GM06990 (cell line): ENCODE results near the gene SGO2.
"Not testable (repeated sequence)": the region's sequence is repeated elsewhere in the genome, so short reads cannot be mapped to it uniquely, and the experiment has no call there.

Experiments used
- DNase-seq: peaks from one replicate; pipeline ENCODE4 v3.0.0-alpha.2; 2011; ENCODE audit not compliant: insufficient read length; ENCODE audit errors: extremely low read depth
- H3K27me3 ChIP-seq: replicated peaks from 2 replicates; pipeline ENCODE4 v1.6.0; 2011; ENCODE audit warnings: low read length; ENCODE audit not compliant: control insufficient read depth, insufficient read depth
- H3K36me3 ChIP-seq: 2 replicates; pipeline ENCODE4 v1.5.1; 2011; ENCODE audit warnings: low read length; ENCODE audit not compliant: control insufficient read depth, insufficient read depth
- H3K4me3 ChIP-seq: replicated peaks from 2 replicates; pipeline ENCODE4 v1.5.1; 2011; ENCODE audit warnings: low read depth, mild to moderate bottlenecking, control low read depth, low read length
- CTCF ChIP-seq: IDR thresholded peaks from 2 replicates; pipeline ENCODE4 v1.5.1; 2011; ENCODE audit warnings: low read length, control low read depth, mild to moderate bottlenecking, inconsistent platforms; ENCODE audit not compliant: insufficient read depth, poor library complexity, severe bottlenecking

Gene SGO2

GRCh38 chr2:200608341-200609027 is 82.5 kb downstream of the SGO2 start:
- H3K36me3 ChIP-seq: no peaks in the 10 kb centered on the region
- H3K27me3 ChIP-seq: no peaks in the 10 kb centered on the region
- no peak overlapping the region for H3K4me3 ChIP-seq
- TF ChIP-seq CTCF: no peak
- DNase-seq: no peak

GRCh38 chr2:200609028-200609614 is 83.1 kb downstream of the SGO2 start:
- Histone ChIP-seq H3K36me3 (no peaks in the 10 kb centered on the region), H3K4me3 (no peak overlapping the region), H3K27me3 (no peaks in the 10 kb centered on the region)
- no peak for DNase-seq
- TF ChIP-seq CTCF: no peak

GRCh38 chr2:200610217-200610616 is 84.2 kb downstream of the SGO2 start:
- not testable (repeated sequence) for H3K27me3 ChIP-seq, H3K4me3 ChIP-seq, H3K36me3 ChIP-seq, DNase-seq

- no peaks in the 10 kb centered on the region for H3K27me3 ChIP-seq
- DNase-seq: no peak
- no peak overlapping the region for H3K4me3 ChIP-seq
- no peaks in the 10 kb centered on the region for H3K36me3 ChIP-seq
- TF ChIP-seq CTCF: no peak
Observed at GRCh38 chr2:200613692-200614091, 87.7 kb downstream of the SGO2 start.

- Histone ChIP-seq H3K4me3 (no peak overlapping the region), H3K36me3 (no peaks in the 10 kb centered on the region), H3K27me3 (no peaks in the 10 kb centered on the region)
- no peak for TF ChIP-seq CTCF
- DNase-seq: no peak
Observed at GRCh38 chr2:200614249-200614648, 88.2 kb downstream of the SGO2 start.

GRCh38 chr2:200615247-200615646 is 89.2 kb downstream of the SGO2 start:
- TF ChIP-seq CTCF: no peak
- Histone ChIP-seq H3K36me3 (no peaks in the 10 kb centered on the region), H3K4me3 (no peak overlapping the region), H3K27me3 (no peaks in the 10 kb centered on the region)
- DNase-seq: no peak
